GM19025 (cell line): ENCODE results near the gene DTL.

Experiments used
- ATAC-seq: cut with Tn5 transposase; IDR thresholded peaks from one replicate; pipeline ENCODE4 v1.9.1; 2021; ENCODE audit warnings: mild to moderate bottlenecking, low read depth, moderate library complexity; ENCODE audit not compliant: unreplicated experiment

DTL gene

DNA sequence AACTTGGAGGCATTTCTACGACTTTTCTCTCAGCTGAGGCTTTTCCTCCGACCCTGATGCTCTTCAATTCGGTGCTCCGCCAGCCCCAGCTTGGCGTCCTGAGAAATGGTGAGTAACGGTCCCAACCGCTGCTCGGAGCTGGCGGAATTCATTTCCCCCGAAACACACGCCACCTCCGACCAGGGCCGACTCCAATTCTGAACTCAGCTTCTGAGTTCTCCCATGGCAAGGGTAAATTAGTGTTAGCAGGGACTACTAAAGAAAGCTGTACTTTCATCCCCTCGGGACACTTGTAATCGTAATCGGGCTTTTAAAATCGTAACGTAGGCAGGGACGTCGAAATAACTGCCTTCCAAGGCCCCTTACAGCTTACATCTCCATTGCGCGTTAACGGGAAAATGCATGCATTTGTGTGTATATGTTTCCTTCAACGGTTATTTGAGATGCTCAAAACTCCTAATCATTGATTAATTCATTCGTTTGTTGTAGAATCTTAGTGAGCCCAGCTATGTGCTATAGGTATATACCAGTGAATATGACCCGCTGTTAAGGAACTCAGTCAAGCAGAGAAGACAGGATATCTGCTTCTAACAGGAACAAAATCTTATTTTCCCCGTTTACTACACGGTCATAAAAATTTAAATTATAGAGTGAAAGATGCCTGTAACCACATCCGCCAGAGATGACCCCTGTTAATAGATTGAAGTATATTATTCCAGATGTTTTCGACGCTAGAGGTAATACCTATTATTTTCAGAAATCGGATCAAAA, 472 bp downstream of the DTL start:
- peak; percentile 8 for ATAC-seq

GRCh38 chr1:212037900-212038299, 2.4 kb downstream of the DTL start:
- no peak for ATAC-seq

DNA sequence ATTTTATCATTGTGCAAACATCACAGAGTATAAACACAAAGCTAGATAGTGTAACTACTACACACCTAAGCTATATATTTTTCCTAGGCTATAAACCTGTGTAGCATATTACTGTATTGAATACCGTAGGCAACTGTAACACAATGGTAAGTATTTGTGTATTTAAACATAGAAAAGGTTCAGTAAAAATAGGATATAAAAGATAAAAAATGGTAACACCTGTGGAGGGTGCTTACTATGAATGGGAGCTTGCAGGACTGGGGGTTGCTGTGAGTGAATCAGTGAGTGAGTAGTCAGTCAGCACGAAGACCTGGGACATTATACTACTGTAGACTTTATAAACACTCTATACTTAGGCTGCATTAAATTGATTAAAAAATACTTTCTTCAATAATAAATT, 4.1 kb downstream of the DTL start:
- no peak for ATAC-seq

GRCh38 chr1:212040629-212041412, 5.3 kb downstream of the DTL start:
- no peak for ATAC-seq

- ATAC-seq: no peak
Observed at GRCh38 chr1:212042436-212042835, 6.9 kb downstream of the DTL start.

DNA sequence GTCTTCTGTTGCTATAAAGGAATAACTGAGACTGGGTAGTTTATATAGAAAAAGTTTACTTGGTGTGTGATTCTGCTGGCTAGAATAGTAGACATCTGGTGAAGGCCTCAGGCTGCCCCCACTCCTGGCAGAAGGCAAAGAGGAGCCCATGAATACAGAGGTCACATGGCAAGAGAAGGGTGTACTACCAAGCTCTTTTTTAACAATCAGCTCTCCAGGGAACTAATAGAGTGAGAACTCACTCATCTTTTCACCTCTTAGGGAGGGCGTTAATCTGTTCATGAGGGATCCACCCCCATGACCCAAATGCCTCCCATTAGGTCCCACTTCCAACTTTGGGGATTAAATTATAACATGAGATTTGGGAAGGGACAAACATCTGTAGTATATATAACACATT, 9.3 kb downstream of the DTL start:
- ATAC-seq: no peak

DNA sequence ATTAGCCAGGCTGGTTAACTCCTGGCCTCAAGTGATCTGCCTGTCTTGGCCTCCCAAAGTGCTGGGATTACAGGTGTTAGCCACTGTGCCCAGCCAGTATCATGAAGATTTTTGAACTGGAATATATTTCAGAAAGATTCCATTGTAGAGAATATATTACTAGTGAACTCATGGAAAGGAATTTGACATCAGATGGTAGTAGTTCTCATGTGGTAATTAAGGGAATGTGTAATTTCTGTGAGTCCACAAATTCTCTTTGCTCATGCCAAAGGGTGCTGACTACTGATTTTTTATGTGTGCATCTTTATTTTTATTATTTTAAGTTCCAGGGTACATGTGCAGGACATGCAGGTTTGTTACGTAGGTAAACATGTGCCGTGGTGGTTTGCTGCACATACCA, 10.4 kb downstream of the DTL start:
- no peak for ATAC-seq

- ATAC-seq: no peak
Observed at GRCh38 chr1:212053993-212054392, 18.4 kb downstream of the DTL start.

DNA sequence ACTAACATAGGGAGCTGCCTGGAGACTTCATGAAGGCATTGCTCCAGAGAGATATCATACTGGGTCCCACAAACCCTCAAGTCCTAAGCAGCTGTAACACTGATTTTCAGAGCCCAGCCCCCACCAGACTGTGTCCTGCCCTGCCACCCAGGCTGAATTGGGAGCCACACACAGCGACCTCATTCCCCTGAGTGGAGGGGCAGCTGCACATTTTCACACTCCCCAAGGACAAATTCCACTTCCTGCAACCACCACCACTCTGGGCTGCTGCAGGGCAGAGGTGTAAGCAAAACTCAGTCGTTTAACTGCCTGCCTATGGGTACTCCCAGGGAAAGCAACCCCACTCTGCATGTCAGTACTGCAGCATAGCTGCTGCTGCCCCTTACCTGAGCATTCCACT, 19.8 kb downstream of the DTL start:
- no peak for ATAC-seq

- no peak for ATAC-seq
Observed at GRCh38 chr1:212060632-212061472, 25.3 kb downstream of the DTL start.

GRCh38 chr1:212062832-212063438, 27.4 kb downstream of the DTL start:
- no peak for ATAC-seq

DNA sequence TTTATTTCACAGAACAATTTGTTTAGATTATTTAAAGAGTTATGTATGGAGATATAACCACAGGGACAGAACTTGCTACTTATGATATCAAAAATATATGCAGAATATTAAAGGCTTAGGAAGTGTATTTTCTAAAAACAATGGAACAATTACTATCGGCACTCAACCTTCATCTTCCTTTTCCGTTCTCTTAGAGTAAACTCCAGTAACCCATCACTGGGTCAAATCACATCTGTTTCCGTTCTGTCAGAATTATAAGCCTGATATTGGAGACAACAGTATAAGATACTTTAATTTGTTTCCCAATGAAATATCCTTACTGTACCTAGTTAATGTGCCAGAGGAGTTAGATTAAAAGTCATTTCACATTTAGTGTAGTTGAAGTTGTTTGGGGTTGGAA, 32.2 kb downstream of the DTL start:
- no peak for ATAC-seq

- no peak for ATAC-seq
Observed at GRCh38 chr1:212070720-212071302, 35.3 kb downstream of the DTL start.

DNA sequence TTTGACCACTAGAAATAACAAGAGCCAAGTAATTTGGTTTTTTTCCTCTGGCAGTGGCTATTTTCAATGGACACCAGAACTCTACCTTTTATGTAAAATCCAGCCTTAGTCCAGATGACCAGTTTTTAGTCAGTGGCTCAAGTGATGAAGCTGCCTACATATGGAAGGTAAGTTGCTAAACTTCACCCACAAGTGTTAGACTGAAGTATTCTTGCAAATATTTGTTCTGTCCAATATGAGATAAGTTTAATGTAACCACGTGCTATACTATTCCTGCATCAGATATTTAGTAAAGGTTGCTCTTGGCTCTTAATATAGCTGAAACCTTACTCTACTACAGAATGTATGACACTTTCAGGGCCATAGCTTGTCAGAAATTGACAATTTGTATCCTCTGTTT, 36.5 kb downstream of the DTL start:
- no peak for ATAC-seq

DNA sequence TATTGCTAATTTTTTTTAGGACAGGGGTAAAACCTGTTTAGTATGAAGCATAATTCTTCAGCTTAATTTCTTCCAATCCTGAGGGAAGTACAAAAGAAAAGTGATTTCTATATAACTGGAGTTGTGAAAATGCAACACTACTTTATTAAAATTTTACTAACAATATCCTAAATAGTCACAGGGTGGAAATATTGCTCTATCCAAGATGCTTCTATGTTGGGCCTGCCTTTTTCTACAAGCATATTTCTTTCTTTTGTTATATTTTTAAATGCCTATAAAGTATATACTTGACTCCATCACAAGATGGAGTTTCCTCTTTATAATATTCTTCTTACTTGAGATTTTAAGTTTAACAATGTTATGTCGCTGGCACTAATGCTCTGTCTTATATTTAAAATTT, 37.9 kb downstream of the DTL start:
- ATAC-seq: no peak

GRCh38 chr1:212074313-212074712, 38.8 kb downstream of the DTL start:
- ATAC-seq: no peak

DNA sequence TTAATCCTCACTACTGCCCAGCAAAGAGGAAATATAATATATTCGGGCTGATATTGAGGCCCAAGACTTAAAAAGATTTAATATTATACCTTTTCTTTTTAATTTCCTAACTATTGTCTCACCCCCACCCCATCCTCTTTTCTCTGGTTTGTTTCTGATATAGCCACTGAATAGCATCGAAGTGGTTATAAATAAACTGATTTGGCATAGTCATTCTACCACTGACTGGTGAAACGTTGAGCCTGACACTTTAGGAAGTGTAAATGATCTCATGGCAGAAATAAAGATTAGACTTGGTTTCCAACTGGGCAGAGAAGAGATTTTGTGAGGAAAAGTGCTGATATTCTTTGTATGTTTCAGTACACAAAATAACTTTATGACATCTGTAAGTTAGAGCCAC, 39.3 kb downstream of the DTL start:
- no peak for ATAC-seq

GRCh38 chr1:212077028-212077427, 41.5 kb downstream of the DTL start:
- no peak for ATAC-seq

DNA sequence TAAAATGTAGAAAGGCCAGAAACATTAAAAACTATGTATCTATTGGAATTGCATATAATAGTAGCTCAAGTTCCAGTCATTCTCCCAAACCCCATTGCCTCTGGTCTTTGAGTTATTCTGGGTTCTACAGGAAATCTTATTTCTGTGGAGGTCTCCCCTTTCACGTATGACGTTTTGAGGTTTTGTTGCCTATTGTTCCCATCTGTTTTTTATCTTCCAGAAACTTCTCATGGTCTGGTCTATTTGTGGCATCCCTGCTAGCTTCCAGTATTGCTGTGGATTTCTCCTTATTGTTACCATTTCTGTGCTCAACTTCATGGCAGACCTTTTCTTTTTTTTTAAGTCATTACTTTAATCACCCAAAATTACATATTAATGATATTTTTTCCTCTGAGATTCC, 43.3 kb downstream of the DTL start:
- no peak for ATAC-seq

- ATAC-seq: no peak
Observed at GRCh38 chr1:212082765-212083406, 47.3 kb downstream of the DTL start.
